Endothelial cell of umbilical vein (primary cell): ENCODE measurements around the gene KLHL21.

Experiments used
- FOS ChIP-seq: IDR thresholded peaks from 2 replicates; pipeline ENCODE4 v1.6.1; 2011; ENCODE audit warnings: mild to moderate bottlenecking, low read length, moderate library complexity, borderline replicate concordance; ENCODE audit not compliant: insufficient read depth
- MYC ChIP-seq: IDR thresholded peaks from one replicate; pipeline ENCODE4 v1.6.1; 2011; ENCODE audit warnings: mild to moderate bottlenecking, low read depth, low read length
- POLR2A ChIP-seq: IDR thresholded peaks from 2 replicates; pipeline ENCODE4 v1.6.1; 2012; ENCODE audit warnings: low read depth, mild to moderate bottlenecking, control low read depth, low read length
- POLR2AphosphoS5 ChIP-seq: IDR thresholded peaks from 2 replicates; pipeline ENCODE4 v1.6.1; 2012; ENCODE audit warnings: low read depth, mild to moderate bottlenecking, control low read depth, low read length, moderate library complexity; ENCODE audit not compliant: insufficient read depth
- TF ChIP-seq, protein P1 (sequence below), 2 donors: IDR thresholded peaks; 1 replicate in 1 of 2; 2 replicates in 1 of 2; pipeline ENCODE4 v1.5.1; 2011; ENCODE audit warnings: low read length in 2 of 2, mild to moderate bottlenecking in 2 of 2, moderate library complexity in 2 of 2, control low read depth in 1 of 2, inconsistent platforms in 1 of 2, low read depth in 1 of 2; ENCODE audit not compliant: insufficient read depth in 1 of 2; ENCODE audit errors: extremely low read depth in 1 of 2
- TF ChIP-seq, protein P2 (sequence below): IDR thresholded peaks from 2 replicates; pipeline ENCODE4 v1.6.1; 2011; ENCODE audit not compliant: insufficient read depth, insufficient read length

- TF ChIP-seq, protein P1, sequence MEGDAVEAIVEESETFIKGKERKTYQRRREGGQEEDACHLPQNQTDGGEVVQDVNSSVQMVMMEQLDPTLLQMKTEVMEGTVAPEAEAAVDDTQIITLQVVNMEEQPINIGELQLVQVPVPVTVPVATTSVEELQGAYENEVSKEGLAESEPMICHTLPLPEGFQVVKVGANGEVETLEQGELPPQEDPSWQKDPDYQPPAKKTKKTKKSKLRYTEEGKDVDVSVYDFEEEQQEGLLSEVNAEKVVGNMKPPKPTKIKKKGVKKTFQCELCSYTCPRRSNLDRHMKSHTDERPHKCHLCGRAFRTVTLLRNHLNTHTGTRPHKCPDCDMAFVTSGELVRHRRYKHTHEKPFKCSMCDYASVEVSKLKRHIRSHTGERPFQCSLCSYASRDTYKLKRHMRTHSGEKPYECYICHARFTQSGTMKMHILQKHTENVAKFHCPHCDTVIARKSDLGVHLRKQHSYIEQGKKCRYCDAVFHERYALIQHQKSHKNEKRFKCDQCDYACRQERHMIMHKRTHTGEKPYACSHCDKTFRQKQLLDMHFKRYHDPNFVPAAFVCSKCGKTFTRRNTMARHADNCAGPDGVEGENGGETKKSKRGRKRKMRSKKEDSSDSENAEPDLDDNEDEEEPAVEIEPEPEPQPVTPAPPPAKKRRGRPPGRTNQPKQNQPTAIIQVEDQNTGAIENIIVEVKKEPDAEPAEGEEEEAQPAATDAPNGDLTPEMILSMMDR (IDR thresholded peaks at IDR 0.05; ENCODE audit: extremely low read depth in 1 of 2, insufficient read depth in 1 of 2, low read depth in 1 of 2, low read length in 2 of 2): no peak
- no peak for TF ChIP-seq POLR2A
- no peak for TF ChIP-seq POLR2AphosphoS5
- TF ChIP-seq FOS: no peak
- TF ChIP-seq, protein P2, sequence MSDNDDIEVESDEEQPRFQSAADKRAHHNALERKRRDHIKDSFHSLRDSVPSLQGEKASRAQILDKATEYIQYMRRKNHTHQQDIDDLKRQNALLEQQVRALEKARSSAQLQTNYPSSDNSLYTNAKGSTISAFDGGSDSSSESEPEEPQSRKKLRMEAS: no peak
- TF ChIP-seq MYC: no peak
These were observed 6.3 kb downstream of the KLHL21 start for GRCh38 chr1:6596351-6596750.
